NCI-H1930 (cell line): Measurements from ENCODE around the gene LCNL1.
"Not testable (repeated sequence)": the region's sequence is repeated elsewhere in the genome, so short reads cannot be mapped to it uniquely, and the experiment has no call there.

Experiments used
- DNase-seq, 2 experiments: peaks; one replicate each; lab custom pipeline; 2025; lab: John Stamatoyannopoulos, UW

Gene LCNL1

GRCh38 chr9:136994180-136994887 lies 11.5 kb downstream of the LCNL1 start:
- DNase-seq: no peak

DNA sequence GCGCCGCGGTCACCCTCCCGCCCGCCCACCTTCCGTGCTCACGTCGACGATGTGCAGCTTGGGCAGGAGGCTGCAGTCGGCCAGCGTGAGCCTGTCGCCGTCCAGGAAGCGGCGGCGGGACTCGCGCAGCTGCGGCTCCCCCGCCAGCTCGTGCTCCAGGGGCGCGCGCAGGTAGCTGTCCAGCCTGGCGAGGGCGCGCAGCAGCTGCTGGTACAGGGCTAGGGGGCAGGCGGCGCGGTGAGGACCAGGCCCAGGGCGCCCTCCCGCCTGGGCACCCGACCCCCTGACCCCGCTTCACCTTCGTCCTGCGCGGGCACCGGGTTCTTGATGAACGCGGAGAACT lies 12.1 kb downstream of the LCNL1 start:
- DNase-seq: no peak

DNA sequence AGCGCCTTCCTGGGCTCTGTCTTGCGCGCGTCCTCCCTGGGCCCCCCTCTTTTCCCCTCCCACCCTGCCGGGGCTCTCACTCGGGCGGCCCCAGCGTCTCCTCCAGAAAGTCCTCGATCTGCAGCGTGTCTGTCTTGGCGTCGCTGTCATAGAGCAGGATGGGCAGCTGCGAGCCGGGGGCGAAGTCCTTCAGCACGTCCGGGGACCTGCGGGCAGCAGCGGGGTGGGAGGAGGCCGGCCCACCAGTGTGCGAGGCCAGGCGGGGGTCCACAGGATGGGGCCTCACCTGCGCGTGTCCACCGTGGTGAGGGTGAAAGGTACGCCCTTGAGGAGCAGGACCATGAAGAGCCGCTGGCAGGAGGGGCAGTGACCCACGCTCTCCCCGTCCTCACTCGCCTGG lies 12.6 kb downstream of the LCNL1 start:
- no peak for DNase-seq

DNA sequence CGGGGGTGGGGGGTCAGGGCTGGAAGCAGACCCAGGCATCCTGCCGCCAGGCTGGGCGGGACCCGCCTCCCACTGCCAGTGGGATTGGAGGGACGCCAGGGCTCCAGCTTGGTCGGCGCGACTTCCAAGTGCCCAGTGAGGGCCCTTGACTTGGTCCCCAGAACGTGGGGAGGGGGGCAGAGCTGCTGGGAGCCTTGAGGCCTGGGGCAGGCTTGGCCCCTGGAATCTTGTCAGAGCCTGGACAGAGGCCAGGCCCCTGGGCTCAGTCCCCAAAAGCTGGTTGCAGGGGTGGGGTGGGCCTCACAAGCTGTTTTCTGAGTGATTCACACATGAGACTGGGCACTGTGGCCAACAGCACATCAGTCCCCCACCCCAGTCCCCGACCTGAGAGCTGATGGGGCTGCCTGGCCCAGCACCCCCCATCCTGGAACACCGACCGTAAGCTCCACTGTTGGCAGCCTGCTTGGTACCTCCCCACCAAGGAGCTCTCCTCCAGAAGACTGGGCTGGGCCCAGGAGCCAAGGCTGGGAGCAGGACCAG lies 13.0 kb downstream of the LCNL1 start:
- no peak for DNase-seq

- DNase-seq: peak in 1 of 2 experiments; percentile 30
Observed at GRCh38 chr9:136996361-136997292, 13.8 kb downstream of the LCNL1 start, which contains the start of gene CLIC3. Gene CLIC3 (minus strand): TSS chr9:136996568. CDS start chr9:136996543, 25 bp downstream.

GRCh38 chr9:136997371-136997770 lies 14.6 kb downstream of the LCNL1 start:
- no peak for DNase-seq

DNA sequence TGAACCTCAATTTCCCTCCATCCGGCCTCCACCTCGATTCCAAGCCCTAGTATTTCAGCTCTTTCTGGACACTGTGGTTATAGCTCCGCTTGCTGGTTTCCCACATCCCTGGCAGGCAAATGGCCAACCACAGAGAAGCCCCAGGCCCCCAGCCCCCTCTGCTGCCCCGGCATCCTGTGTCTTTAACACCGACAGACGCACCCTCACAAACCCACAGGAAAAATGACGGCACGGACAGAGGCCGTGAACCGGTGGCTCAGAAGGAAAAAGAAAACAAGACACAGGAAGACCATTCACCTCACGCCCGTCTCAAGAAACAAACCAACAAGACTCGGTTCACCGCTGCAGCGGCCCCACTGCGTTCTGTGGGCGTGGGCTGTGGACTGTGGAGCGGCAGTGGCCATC lies 15.0 kb downstream of the LCNL1 start:
- DNase-seq: no peak

- DNase-seq: no peak
Observed at GRCh38 chr9:137000177-137000930, 17.6 kb downstream of the LCNL1 start.

DNA sequence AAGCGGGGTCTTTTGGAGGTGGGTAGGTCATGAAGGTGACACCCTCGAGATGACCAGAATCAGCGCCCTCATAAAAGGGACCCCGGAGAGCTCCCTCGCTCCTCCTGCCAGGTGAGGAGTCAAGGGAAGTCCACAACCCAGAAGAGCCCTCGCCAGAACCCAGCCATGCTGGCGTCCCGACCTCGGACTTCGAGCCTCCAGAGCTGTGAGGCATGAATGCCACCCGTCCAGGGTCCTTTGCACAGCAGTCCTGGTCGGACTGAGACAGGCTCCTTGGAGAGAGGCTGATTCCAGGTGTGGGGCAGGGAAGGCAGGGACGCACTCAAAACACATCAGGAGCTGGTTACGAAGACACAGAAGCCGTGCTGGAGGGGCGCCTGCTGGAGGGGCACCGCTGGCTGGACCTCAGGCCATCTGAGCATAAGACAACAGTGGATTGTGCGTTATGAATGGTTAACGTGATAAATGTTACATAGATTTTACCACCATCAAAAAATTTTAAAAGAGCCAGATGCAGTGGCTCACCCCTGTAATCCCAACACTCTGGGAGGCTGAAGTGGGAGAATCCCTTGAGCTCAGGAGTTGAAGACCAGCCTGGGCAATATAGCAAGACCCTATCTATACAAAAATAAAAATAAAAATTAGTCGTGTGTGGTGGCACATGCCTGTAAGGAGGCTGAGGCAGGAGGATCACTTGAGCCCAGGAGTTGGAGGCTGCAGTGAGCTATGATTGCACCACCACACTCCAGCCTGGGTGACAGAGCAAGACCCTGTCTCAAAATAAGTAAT lies 19.3 kb downstream of the LCNL1 start:
- no peak for DNase-seq

- no peak for DNase-seq
Observed at GRCh38 chr9:137002646-137003041, 19.9 kb downstream of the LCNL1 start.

DNA sequence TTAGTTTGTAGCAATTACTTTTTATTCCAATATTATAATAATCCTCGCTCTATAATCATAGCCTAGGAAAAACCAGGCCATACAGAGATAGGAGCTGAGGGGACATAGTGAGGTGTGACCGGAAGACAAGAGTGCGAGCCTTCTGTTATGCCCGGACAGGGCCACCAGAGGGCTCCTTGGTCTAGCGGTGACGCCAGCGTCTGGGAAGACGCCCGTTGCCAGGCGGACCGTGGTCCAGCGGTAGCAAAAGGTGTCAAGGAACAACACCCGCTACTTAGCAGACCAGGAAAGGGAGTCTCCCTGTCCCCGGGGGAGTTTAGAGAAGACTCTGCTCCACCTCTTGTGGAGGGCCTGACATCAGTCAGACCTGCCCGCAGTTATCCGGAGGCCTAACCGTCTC lies 21.5 kb downstream of the LCNL1 start:
- not testable (repeated sequence) for DNase-seq

DNA sequence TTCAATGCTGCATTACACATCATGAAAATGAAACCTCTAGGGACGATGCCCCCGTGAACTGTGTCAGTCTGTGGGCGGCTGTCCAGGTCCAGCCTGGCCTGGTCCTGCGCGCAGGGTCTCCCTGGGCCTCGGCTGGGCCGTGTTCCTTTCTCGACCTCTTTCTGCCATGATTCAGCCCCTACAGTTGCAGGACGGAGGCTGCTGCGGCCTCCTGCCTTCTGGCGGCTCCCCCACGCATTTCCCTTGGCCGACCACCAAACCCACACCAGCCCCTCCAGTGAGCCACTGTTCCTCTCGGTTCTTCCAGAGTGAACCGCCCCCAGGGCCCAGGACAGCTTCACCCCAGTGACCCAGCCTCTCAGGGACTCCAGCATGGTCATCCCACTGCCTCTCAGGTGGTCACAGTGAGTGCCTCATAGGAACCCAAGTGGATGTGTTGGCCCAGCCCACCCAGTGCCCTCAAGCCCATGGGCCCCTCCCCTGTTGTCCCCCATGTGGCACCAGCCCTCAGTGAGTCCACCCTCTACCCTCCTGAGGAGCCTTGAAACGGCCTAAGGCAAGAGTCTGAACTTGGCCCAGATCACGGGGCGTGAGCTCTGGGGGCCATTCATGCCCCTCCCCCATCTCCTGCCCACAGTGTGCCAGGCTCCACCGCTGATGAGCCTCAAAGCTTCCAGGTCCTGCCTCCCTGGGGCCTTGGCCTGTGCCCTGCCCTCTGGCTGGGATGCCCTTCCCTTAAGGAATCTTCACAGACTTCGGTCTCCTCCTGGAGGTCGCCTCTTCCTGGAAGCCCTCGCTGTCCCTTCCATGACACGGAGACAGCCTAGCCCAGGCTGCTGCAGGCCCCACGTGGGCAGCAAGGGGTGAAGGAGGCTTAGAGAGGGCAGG lies 23.6 kb downstream of the LCNL1 start:
- DNase-seq: no peak

DNA sequence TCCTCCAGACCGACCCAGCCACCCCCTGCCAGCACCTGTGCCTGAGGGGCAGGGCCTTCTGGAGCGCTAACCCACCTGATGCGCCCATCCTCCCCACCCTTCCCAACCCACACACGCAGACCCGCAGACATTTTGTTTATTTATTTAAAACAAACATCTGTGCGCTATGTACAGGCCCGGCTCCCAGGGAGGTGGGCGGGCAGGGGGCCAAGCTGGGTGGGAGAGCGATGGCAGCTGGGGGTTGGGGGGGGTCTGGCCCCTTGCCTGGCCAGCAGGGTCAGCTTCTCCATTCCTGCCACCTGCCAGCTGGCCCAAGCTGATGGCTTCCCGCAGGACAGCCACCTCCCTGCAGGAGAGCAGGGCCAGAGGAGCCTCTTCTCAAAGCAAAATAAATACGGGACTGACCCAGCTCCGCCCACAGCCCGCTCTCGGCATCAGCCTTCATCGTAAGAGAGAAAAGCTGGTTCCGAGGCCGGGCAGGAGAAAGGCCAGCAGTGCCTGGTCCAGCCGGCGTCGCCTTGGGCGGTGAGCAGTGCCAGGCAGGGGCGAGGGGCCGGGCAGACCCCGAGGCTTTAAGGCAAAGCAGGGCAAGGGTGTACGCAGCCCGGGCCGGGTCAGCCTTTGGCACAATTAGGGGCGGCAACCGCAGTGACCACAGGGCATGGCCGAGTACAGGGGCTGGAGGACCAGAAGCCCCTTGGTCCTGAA lies 24.5 kb downstream of the LCNL1 start:
- no peak for DNase-seq

- DNase-seq: no peak
Observed at GRCh38 chr9:137007816-137008270, 25.1 kb downstream of the LCNL1 start.

- no peak for DNase-seq
Observed at GRCh38 chr9:137008312-137008711, 25.5 kb downstream of the LCNL1 start.

DNA sequence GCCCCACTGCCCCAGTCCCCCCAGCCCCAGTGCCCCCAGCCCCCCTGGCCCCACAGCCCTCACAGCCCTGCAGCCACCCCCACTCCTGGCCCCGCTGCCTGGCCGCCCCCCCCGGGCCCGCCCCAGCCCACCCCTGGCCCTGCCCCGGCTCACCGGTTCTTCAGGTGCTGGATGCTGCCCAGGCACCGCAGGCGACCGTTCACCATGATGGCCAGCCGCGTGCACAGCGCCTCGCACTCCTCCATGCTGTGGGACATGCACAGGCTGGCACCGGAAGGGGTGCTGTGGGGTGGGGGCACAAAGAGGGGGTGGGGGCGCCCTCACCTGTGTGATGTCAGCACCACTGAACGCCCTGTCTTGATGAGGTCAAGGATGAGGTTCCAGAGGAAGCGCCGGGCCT lies 26.4 kb downstream of the LCNL1 start:
- DNase-seq: no peak

- no peak for DNase-seq
Observed at GRCh38 chr9:137009938-137010732, 27.3 kb downstream of the LCNL1 start.

DNA sequence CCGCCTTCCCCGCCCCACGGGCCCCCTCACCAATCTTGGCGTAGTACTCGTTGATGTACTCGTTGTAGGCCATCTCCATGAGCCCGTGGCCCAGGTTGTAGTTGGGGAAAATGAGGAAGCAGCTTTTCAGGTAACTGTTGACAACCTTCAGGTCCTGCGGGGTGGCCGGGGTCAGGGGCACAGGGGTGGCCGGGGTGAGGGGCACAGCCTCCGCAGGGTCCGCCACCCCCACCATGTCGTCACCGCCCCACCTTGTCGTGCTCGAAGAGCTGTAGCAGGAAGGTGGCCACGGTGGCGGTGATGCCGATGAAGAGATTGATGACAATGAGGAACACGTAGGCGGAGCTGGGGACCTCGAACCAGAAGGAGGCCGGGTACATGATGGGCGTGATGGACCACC lies 28.4 kb downstream of the LCNL1 start:
- DNase-seq: no peak
